Nephron progenitor cell (in vitro differentiated cells): Measurements from ENCODE around the gene GATAD2B.
"Not testable (repeated sequence)": the region's sequence is repeated elsewhere in the genome, so short reads cannot be mapped to it uniquely, and the experiment has no call there.

Source experiments
- DNase-seq: peaks from one replicate; pipeline ENCODE4 v3.0.0; 2021
- H3K27ac Mint-ChIP-seq: 2 replicates; pipeline ENCODE4 v1.8.0; 2021; ENCODE audit warnings: mild to moderate bottlenecking, moderate library complexity, mixed read lengths
- H3K27me3 Mint-ChIP-seq: 2 replicates; pipeline ENCODE4 v1.8.0; 2021; ENCODE audit warnings: mild to moderate bottlenecking, low read depth, mixed read lengths; ENCODE audit not compliant: poor library complexity
- H3K36me3 Mint-ChIP-seq: 2 replicates; pipeline ENCODE4 v1.8.0; 2021; ENCODE audit warnings: low read depth, mixed read lengths
- H3K4me1 Mint-ChIP-seq: 2 replicates; pipeline ENCODE4 v1.8.0; 2021; ENCODE audit warnings: mixed read lengths
- H3K4me3 Mint-ChIP-seq: 2 replicates; pipeline ENCODE4 v1.8.0; 2021; ENCODE audit warnings: mild to moderate bottlenecking, moderate library complexity, mixed read lengths
- H3K9me3 Mint-ChIP-seq: 2 replicates; pipeline ENCODE4 v1.8.0; 2021; ENCODE audit warnings: mild to moderate bottlenecking, moderate library complexity, mixed read lengths
- TF ChIP-seq, protein P1 (sequence below): fragments of 200-600 bp; sonication (generic); IDR thresholded peaks from 2 replicates; pipeline ENCODE4 v1.5.0; 2021; ENCODE audit warnings: antibody characterized with exemption

The GATAD2B gene

DNA sequence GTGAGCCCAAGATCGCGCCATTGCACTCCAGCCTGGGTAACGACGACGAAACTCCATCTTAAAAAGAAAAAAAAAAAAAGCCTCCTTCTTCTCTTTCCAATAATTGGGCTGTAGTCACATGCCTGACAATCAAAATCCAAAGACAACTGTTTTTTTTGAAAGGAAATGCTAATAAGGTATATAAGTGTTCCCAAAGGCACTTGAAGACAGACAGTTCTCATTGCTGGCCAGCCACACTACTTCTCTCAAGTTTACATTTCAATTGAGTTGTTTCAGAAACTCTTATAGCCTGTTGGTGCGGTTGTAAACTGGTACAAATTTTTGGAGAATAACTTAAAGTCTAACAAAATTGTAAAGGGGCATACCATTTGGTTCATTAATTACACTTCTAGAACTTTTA, 23.3 kb downstream of the GATAD2B start:
- no peak for DNase-seq
- H3K27me3 Mint-ChIP-seq = peaks cover 3% of the 10 kb centered on the region
- H3K9me3 Mint-ChIP-seq = peaks cover 4% of the 10 kb centered on the region
- H3K27ac Mint-ChIP-seq = peak overlapping the region; percentile 11
- H3K4me3 Mint-ChIP-seq = no peak overlapping the region
- TF ChIP-seq, protein P1, sequence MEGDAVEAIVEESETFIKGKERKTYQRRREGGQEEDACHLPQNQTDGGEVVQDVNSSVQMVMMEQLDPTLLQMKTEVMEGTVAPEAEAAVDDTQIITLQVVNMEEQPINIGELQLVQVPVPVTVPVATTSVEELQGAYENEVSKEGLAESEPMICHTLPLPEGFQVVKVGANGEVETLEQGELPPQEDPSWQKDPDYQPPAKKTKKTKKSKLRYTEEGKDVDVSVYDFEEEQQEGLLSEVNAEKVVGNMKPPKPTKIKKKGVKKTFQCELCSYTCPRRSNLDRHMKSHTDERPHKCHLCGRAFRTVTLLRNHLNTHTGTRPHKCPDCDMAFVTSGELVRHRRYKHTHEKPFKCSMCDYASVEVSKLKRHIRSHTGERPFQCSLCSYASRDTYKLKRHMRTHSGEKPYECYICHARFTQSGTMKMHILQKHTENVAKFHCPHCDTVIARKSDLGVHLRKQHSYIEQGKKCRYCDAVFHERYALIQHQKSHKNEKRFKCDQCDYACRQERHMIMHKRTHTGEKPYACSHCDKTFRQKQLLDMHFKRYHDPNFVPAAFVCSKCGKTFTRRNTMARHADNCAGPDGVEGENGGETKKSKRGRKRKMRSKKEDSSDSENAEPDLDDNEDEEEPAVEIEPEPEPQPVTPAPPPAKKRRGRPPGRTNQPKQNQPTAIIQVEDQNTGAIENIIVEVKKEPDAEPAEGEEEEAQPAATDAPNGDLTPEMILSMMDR = no peak
- H3K36me3 Mint-ChIP-seq = peaks cover 73% of the 10 kb centered on the region
- H3K4me1 Mint-ChIP-seq = no peaks in the 10 kb centered on the region

DNA sequence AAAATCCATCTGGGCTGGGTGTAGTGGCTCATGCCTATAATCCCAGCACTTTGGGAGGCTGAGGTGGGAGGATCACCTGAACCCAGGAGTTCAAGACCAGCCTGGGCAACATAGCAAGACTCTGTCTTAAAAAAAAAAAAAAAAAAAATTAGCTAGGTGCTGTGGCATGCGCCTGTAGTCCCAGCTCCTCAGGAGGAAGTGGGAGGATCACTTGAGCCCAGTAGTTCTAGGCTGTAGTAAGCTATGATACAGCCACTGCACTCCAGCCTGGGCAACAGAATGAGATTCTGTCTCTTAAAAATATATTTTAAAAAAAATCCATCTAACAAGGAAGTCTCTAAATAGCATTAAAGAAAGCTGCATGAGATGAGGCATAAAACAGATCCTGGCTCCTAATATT, 26.9 kb downstream of the GATAD2B start:
- H3K27me3 Mint-ChIP-seq, DNase-seq, H3K4me1 Mint-ChIP-seq, H3K4me3 Mint-ChIP-seq, H3K9me3 Mint-ChIP-seq, H3K27ac Mint-ChIP-seq: not testable (repeated sequence)
- peaks cover 76% of the 10 kb centered on the region for H3K36me3 Mint-ChIP-seq

DNA sequence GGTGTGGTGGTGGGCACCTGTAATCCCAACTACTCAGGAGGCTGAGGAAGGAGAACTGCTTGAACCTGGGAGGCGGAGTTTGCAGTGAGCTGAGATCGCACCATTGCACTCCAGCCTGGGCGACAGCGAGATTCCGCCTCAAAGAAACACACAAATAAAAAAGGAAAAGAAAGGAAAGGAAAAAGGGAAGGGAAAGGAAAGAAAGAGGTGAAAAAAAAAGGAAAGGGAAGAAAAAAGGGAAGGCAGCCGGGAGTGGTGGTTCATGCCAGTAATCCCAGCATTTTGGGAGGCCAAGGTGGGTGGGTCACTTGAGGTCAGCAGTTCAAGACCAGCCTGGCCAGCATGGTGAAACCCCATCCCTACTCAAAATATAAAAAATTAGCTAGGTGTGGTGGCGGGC, 31.7 kb downstream of the GATAD2B start:
- not testable (repeated sequence) for H3K27ac Mint-ChIP-seq, H3K4me3 Mint-ChIP-seq, H3K27me3 Mint-ChIP-seq, H3K9me3 Mint-ChIP-seq, DNase-seq, H3K4me1 Mint-ChIP-seq
- peaks cover 80% of the 10 kb centered on the region for H3K36me3 Mint-ChIP-seq

DNA sequence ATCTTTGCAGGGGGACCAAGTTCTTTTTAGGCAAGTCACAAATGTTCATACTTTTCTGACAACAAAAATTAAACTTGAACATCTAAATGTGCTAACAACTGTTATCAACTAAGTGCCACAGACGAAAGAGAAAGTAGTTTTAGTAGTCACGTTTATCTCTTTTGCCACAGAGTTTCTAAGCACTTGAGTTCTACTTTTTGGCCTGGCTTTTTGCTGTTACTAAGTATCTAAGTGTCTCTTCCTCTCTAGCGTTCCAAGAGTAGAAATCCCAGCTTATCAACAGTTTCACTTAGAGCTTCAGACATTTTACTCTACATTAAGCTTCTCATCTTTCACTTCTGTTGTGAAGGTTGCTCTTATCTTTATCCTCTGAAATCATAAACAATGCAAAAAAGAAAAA, 34.2 kb downstream of the GATAD2B start:
- Mint-ChIP-seq H3K36me3 (peaks cover 73% of the 10 kb centered on the region), H3K27ac (no peak overlapping the region), H3K9me3 (peaks cover 3% of the 10 kb centered on the region), H3K27me3 (peaks cover 3% of the 10 kb centered on the region), H3K4me3 (no peak overlapping the region), H3K4me1 (no peaks in the 10 kb centered on the region)
- DNase-seq = no peak
- TF ChIP-seq, protein P1 = no peak

DNA sequence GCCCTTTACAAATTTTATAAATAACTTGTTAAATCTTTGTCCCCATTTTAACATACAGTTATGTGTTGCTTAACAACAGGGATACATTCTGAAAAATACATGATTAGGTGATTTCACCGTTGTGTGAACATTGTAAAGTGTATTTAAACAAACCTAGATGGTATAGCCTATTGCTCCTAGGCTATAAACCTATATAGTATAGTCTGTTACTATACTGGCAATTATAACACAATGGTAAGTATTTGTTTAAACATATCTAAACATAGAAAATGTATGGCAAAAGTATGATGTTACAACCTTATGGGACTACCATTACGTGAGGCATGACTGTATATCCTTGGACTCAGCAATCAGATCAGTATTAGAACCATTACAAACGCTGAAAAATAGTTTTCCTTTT, 36.6 kb downstream of the GATAD2B start:
- DNase-seq = no peak
- Mint-ChIP-seq H3K4me3 (no peak overlapping the region), H3K36me3 (peaks cover 52% of the 10 kb centered on the region), H3K27me3 (peaks cover 3% of the 10 kb centered on the region), H3K4me1 (no peaks in the 10 kb centered on the region), H3K27ac (no peak overlapping the region), H3K9me3 (peaks cover 3% of the 10 kb centered on the region)
- TF ChIP-seq, protein P1 = no peak

DNA sequence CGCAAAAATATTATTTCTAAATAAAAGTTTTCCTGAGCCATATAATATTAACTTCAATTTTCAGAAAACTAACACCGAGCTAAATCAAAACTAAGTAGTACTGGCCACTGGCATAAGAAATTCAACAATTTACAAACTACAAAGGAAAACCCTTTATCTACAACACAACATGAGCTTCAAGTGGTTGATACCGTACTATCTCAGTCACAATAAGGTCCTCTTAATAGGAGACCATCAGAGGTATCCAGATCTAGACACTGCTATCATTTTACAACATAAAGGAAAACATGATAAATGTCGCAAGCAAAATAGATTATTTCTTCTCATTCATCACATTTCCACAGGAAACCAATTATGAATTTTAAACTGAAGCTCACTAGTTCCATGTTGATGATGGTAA, 39.5 kb downstream of the GATAD2B start:
- TF ChIP-seq, protein P1 = no peak
- Mint-ChIP-seq H3K4me1 (peaks cover 5% of the 10 kb centered on the region), H3K9me3 (no peaks in the 10 kb centered on the region), H3K27me3 (no peaks in the 10 kb centered on the region), H3K4me3 (no peak overlapping the region), H3K36me3 (peaks cover 32% of the 10 kb centered on the region), H3K27ac (no peak overlapping the region)
- no peak for DNase-seq

DNA sequence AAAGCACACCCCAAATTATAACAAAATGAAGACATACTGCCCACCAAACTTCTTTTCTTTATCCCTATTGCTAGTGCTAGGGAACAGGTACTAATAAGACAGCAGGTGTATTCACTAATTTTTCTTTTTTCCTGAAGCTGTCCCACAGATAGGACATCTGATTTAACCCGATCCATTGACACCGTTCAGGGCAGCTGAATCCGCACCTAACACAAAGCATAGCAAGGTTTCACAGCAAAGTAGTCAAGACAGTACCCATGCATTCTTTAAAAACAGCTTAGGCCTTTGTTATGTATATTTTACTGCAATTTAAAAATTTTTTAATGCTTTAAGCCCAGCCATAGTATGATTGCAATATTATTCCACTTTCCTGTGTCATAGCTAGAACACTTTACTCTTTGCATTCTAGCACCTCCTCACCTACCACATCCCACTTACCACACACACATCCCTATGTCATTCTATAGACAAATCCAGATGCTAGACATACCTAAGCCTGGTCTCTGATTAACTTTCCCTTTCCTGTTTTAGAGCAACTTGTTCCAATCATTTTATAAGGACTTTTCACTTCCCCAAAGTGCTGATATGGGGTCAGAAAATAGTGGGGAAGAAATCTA, 40.4 kb downstream of the GATAD2B start:
- H3K9me3 Mint-ChIP-seq = no peaks in the 10 kb centered on the region
- TF ChIP-seq, protein P1 = no peak
- no peak overlapping the region for H3K4me3 Mint-ChIP-seq
- peaks cover 5% of the 10 kb centered on the region for H3K4me1 Mint-ChIP-seq
- no peak overlapping the region for H3K27ac Mint-ChIP-seq
- no peak for DNase-seq
- H3K27me3 Mint-ChIP-seq = no peaks in the 10 kb centered on the region
- H3K36me3 Mint-ChIP-seq = peaks cover 28% of the 10 kb centered on the region
